AML-193 (cell line): ENCODE measurements around the gene XKR8.

ENCODE experiments used
- DNase-seq, 2 experiments: peaks; one replicate each; lab custom pipeline; 2025; lab: John Stamatoyannopoulos, UW

Gene XKR8

GRCh38 chr1:27959792-27960603 lies at the start of gene XKR8:
XKR8 (plus strand) TSS chr1:27959973; CDS start chr1:27960070, 97 bp downstream.
- DNase-seq, result peak; percentile 63 to 68

GRCh38 chr1:27912429-27912828 lies 47.3 kb upstream of the XKR8 start:
- DNase-seq, result no peak

GRCh38 chr1:27915082-27915575 lies 44.6 kb upstream of the XKR8 start:
- DNase-seq, result no peak

- DNase-seq, result no peak
Observed at GRCh38 chr1:27922272-27922671, 37.5 kb upstream of the XKR8 start.

GRCh38 chr1:27928216-27928954 lies 31.4 kb upstream of the XKR8 start:
- no peak for DNase-seq

- no peak for DNase-seq
Observed at GRCh38 chr1:27931184-27931583, 28.6 kb upstream of the XKR8 start.

GRCh38 chr1:27931759-27932158 lies 28.0 kb upstream of the XKR8 start:
- DNase-seq, result peak; percentile 50 to 69

- DNase-seq, result no peak
Observed at GRCh38 chr1:27934818-27935549, 24.8 kb upstream of the XKR8 start, which contains the start of gene SMPDL3B. SMPDL3B (plus strand) TSS chr1:27935000; CDS start chr1:27935184, 184 bp downstream.

GRCh38 chr1:27935721-27936120 lies 24.1 kb upstream of the XKR8 start:
- DNase-seq, result no peak

GRCh38 chr1:27936370-27936769 lies 23.4 kb upstream of the XKR8 start:
- DNase-seq, result no peak

GRCh38 chr1:27937524-27937836 lies 22.3 kb upstream of the XKR8 start:
- no peak for DNase-seq

GRCh38 chr1:27938488-27938887 lies 21.3 kb upstream of the XKR8 start:
- DNase-seq, result no peak

GRCh38 chr1:27940297-27940696 lies 19.5 kb upstream of the XKR8 start:
- peak; percentile 25 to 51 for DNase-seq

GRCh38 chr1:27940870-27941560 lies 18.8 kb upstream of the XKR8 start:
- DNase-seq, result no peak

GRCh38 chr1:27941671-27942540 lies 17.9 kb upstream of the XKR8 start:
- DNase-seq, result no peak

GRCh38 chr1:27945020-27945419 lies 14.8 kb upstream of the XKR8 start:
- DNase-seq, result no peak

- DNase-seq, result no peak
Observed at GRCh38 chr1:27949027-27949426, 10.7 kb upstream of the XKR8 start.

- DNase-seq, result no peak
Observed at GRCh38 chr1:27951396-27951795, 8.4 kb upstream of the XKR8 start.

GRCh38 chr1:27952147-27952546 lies 7.6 kb upstream of the XKR8 start:
- DNase-seq, result no peak

GRCh38 chr1:27954186-27954585 lies 5.6 kb upstream of the XKR8 start:
- no peak for DNase-seq

- DNase-seq, result no peak
Observed at GRCh38 chr1:27955076-27955475, 4.7 kb upstream of the XKR8 start.
